ENCODE data around the gene CFAP70. TPM values are rescaled to one million over a fixed set of nuclear protein-coding genes. Genes with fewer than 3 reads are reported as not detected.

CFAP70 gene
- total RNA-seq, 1 experiment from 2014 or later = 0.03 TPM

- peak; percentile 8 for DNase-seq (ENCODE audit: low read depth)
Measured at GRCh38 chr10:73218431-73219191, 140.1 kb downstream of the CFAP70 start.

- DNase-seq (ENCODE audit: low read depth) = no peak
Measured at GRCh38 chr10:73217628-73218027, 141.0 kb downstream of the CFAP70 start.

GRCh38 chr10:73215749-73216148, 142.9 kb downstream of the CFAP70 start:
- DNase-seq (ENCODE audit: low read depth) = no peak

- DNase-seq (ENCODE audit: low read depth) = no peak
Measured at GRCh38 chr10:73211106-73211811, 147.4 kb downstream of the CFAP70 start.

GRCh38 chr10:73210395-73211105, 148.1 kb downstream of the CFAP70 start:
- no peak for DNase-seq (ENCODE audit: low read depth)

GRCh38 chr10:73209705-73210104, 149.0 kb downstream of the CFAP70 start:
- DNase-seq (ENCODE audit: low read depth) = peak; percentile 77

- no peak for DNase-seq (ENCODE audit: low read depth)
Measured at GRCh38 chr10:73207883-73208282, 150.8 kb downstream of the CFAP70 start.

GRCh38 chr10:73206385-73206784, 152.3 kb downstream of the CFAP70 start:
- DNase-seq (ENCODE audit: low read depth) = no peak

- no peak for DNase-seq (ENCODE audit: low read depth)
Measured at GRCh38 chr10:73205890-73206289, 152.8 kb downstream of the CFAP70 start.

- DNase-seq (ENCODE audit: low read depth) = no peak
Measured at GRCh38 chr10:73205081-73205480, 153.6 kb downstream of the CFAP70 start.

Small RNA genes lying within 50 kb of the gene (small RNA-seq; reads per million reads assigned to genes)
- gene RF00019 = not detected
- gene RNU6-833P = not detected

Other genes starting within 250 kb of the CFAP70 start
- 1.9 and 2.5 TPM in 2 replicates for gene NUDT13, start 248.4 kb downstream of the CFAP70 start, total RNA-seq (2014; rRNA removed; shearing (Covaris generic))
- 50.9 and 62.1 TPM in 2 replicates for gene ECD, start 190.9 kb downstream of the CFAP70 start, total RNA-seq (2014; rRNA removed; shearing (Covaris generic))
- gene FAM149B1, start 190.7 kb downstream of the CFAP70 start, total RNA-seq (2014; rRNA removed; shearing (Covaris generic)) = 13.1 and 14.2 TPM in 2 replicates
- gene DNAJC9, start 111.6 kb downstream of the CFAP70 start, total RNA-seq (2014; rRNA removed; shearing (Covaris generic)) = 72.5 and 75.2 TPM in 2 replicates
- 158 and 166 TPM in 2 replicates for gene MRPS16, start 106.2 kb downstream of the CFAP70 start, total RNA-seq (2014; rRNA removed; shearing (Covaris generic))
- gene ANXA7, start 55.2 kb upstream of the CFAP70 start, total RNA-seq (2014; rRNA removed; shearing (Covaris generic)) = 94.4 and 115 TPM in 2 replicates
- gene MSS51, start 74.7 kb upstream of the CFAP70 start, total RNA-seq (2014; rRNA removed; shearing (Covaris generic)) = 0.13 and 0.20 TPM in 2 replicates
- gene PPP3CB, start 137.2 kb upstream of the CFAP70 start, total RNA-seq (2014; rRNA removed; shearing (Covaris generic)) = 9.2 and 19.1 TPM in 2 replicates
- 12.4 and 15.9 TPM in 2 replicates for gene USP54, start 232.5 kb upstream of the CFAP70 start, total RNA-seq (2014; rRNA removed; shearing (Covaris generic))

All from HT1080 (cell line).